GM23338 (cell line): ENCODE data around the gene MYOC. TPM values are rescaled to one million over a fixed set of nuclear protein-coding genes. Genes with fewer than 3 reads are reported as not detected.

ENCODE experiments used
- ATAC-seq: fragments of 200-7000 bp; cut with Tn5 transposase; 3 replicates; pipeline ENCODE4 v1.9.1; 2020
- DNase-seq: peaks from one replicate; pipeline ENCODE4 v3.0.0-alpha.2; 2015; ENCODE audit warnings: low spot score
- H2AFZ ChIP-seq: fragments of 200-600 bp; sonication (generic); 2 replicates; pipeline ENCODE4 v1.8.0; 2016; ENCODE audit warnings: antibody characterized with exemption, mild to moderate bottlenecking, moderate library complexity
- H3F3A ChIP-seq: fragments of 200-600 bp; sonication (generic); replicated peaks from 2 replicates; pipeline ENCODE4 v1.8.0; 2017; ENCODE audit warnings: antibody characterized with exemption, mixed run types, low read depth
- H3K27ac ChIP-seq: fragments of 200-600 bp; sonication (generic); 2 replicates; pipeline ENCODE4 v1.6.1; 2016; ENCODE audit warnings: low read depth
- H3K27me3 ChIP-seq: fragments of 200-600 bp; sonication (generic); 2 replicates; pipeline ENCODE4 v1.8.0; 2016; ENCODE audit warnings: mild to moderate bottlenecking, mixed run types, moderate library complexity; ENCODE audit not compliant: insufficient read depth
- H3K36me3 ChIP-seq: fragments of 200-600 bp; sonication (generic); 2 replicates; pipeline ENCODE4 v1.8.0; 2016; ENCODE audit warnings: mild to moderate bottlenecking; ENCODE audit not compliant: insufficient read depth
- H3K4me1 ChIP-seq: fragments of 200-600 bp; sonication (generic); 2 replicates; pipeline ENCODE4 v1.8.0; 2016; ENCODE audit warnings: mild to moderate bottlenecking, moderate library complexity; ENCODE audit not compliant: insufficient read depth
- H3K4me2 ChIP-seq: fragments of 200-600 bp; sonication (generic); 2 replicates; pipeline ENCODE4 v1.7.1; 2017; ENCODE audit warnings: mixed run types
- H3K4me3 ChIP-seq: fragments of 200-600 bp; sonication (generic); 2 replicates; pipeline ENCODE4 v1.6.1; 2016; ENCODE audit warnings: mixed run types
- H3K79me2 ChIP-seq: fragments of 200-600 bp; sonication (generic); replicated peaks from 2 replicates; pipeline ENCODE4 v1.8.0; 2017; ENCODE audit warnings: mild to moderate bottlenecking; ENCODE audit not compliant: insufficient read depth
- H3K9me2 ChIP-seq: fragments of 200-600 bp; sonication (generic); 2 replicates; pipeline ENCODE4 v1.8.0; 2017; ENCODE audit not compliant: insufficient read depth
- H4K20me1 ChIP-seq: fragments of 200-600 bp; sonication (generic); replicated peaks from 2 replicates; pipeline ENCODE4 v1.8.0; 2017; ENCODE audit warnings: mild to moderate bottlenecking; ENCODE audit not compliant: insufficient read depth
- H3K27ac Mint-ChIP-seq: 2 replicates; pipeline ENCODE4 v1.8.0; 2020; ENCODE audit warnings: inconsistent platforms, mild to moderate bottlenecking, moderate library complexity, mixed read lengths
- H3K27me3 Mint-ChIP-seq: 3 replicates; pipeline ENCODE4 v1.8.0; 2022; ENCODE audit warnings: low read depth, mild to moderate bottlenecking, moderate library complexity, mixed read lengths, inconsistent platforms; ENCODE audit not compliant: insufficient read depth, poor library complexity
- H3K36me3 Mint-ChIP-seq: 3 replicates; pipeline ENCODE4 v1.8.0; 2021; ENCODE audit warnings: low read depth, mild to moderate bottlenecking, inconsistent platforms, moderate library complexity, mixed read lengths
- H3K4me1 Mint-ChIP-seq: 3 replicates; pipeline ENCODE4 v1.8.0; 2020; ENCODE audit warnings: mild to moderate bottlenecking, inconsistent platforms, mixed read lengths
- H3K4me3 Mint-ChIP-seq: 3 replicates; pipeline ENCODE4 v1.8.0; 2021; ENCODE audit warnings: moderate library complexity, mild to moderate bottlenecking, inconsistent platforms, mixed read lengths
- H3K9me3 Mint-ChIP-seq: 3 replicates; pipeline ENCODE4 v1.8.0; 2020; ENCODE audit warnings: moderate library complexity, mild to moderate bottlenecking, inconsistent platforms, mixed read lengths
- CREB1 ChIP-seq: fragments of 250-450 bp; sonication (Bioruptor Pico); IDR thresholded peaks from 2 replicates; pipeline ENCODE4 v1.5.0; 2020; ENCODE audit warnings: low read depth, mild to moderate bottlenecking, moderate library complexity
- EZH2 ChIP-seq: fragments of 200-600 bp; sonication (generic); IDR thresholded peaks from one replicate; pipeline ENCODE4 v1.8.0; 2017; ENCODE audit warnings: antibody characterized with exemption, mild to moderate bottlenecking, low read depth; ENCODE audit not compliant: unreplicated experiment
- EZH2phosphoT487 ChIP-seq: fragments of 200-600 bp; sonication (generic); IDR thresholded peaks from one replicate; pipeline ENCODE4 v1.8.1; 2018; ENCODE audit warnings: antibody characterized with exemption; ENCODE audit not compliant: unreplicated experiment
- JUNB ChIP-seq: IDR thresholded peaks from one replicate; pipeline ENCODE4 v1.6.1; 2016; ENCODE audit warnings: antibody characterized with exemption; ENCODE audit not compliant: unreplicated experiment
- NANOG ChIP-seq: IDR thresholded peaks from 2 replicates; pipeline ENCODE4 v1.6.1; 2016; ENCODE audit warnings: antibody characterized with exemption, borderline replicate concordance
- POLR2AphosphoS5 ChIP-seq: IDR thresholded peaks from 2 replicates; pipeline ENCODE4 v1.6.1; 2016; ENCODE audit warnings: antibody characterized with exemption, low read depth
- STAT1 ChIP-seq: IDR thresholded peaks from one replicate; pipeline ENCODE4 v1.6.1; 2016; ENCODE audit warnings: antibody characterized with exemption; ENCODE audit not compliant: unreplicated experiment
- ZNF114 ChIP-seq: fragments of 250-450 bp; sonication (Bioruptor Pico); IDR thresholded peaks from 2 replicates; pipeline ENCODE4 v1.5.0; 2020; ENCODE audit warnings: mild to moderate bottlenecking, moderate library complexity
- ZNF331 ChIP-seq: fragments of 250-450 bp; sonication (Bioruptor Pico); IDR thresholded peaks from 2 replicates; pipeline ENCODE4 v1.5.0; 2020; ENCODE audit warnings: low read depth, mild to moderate bottlenecking, moderate library complexity
- polyA plus RNA-seq: library from polyadenylated mRNA; unstranded; fragments of >200 nt; fragmentation: Nextera tagmentation; extraction: Ambion mirVana; gene quantifications from 2 replicates; pipeline ENCODE4 v1.2.1, GENCODE V29; 2016
- total RNA-seq: library from RNA; depleted of rRNA; stranded (reverse); fragments of >200 nt; shearing (Covaris generic); gene quantifications from 2 replicates; pipeline ENCODE4 v1.2.3, GENCODE V29; 2014
- TF ChIP-seq, protein P1 (sequence below), 2 experiments: fragments of 200-600 bp in 1 of 2; sonication (generic) in 1 of 2; conservative IDR thresholded peaks; 2 replicates each; pipeline versions ENCODE4 v1.5.1 to v1.6.1; 2016 to 2017; ENCODE audit warnings: antibody characterized with exemption in 2 of 2, low read depth in 2 of 2, mild to moderate bottlenecking in 2 of 2, moderate library complexity in 1 of 2
- TF ChIP-seq, protein P2 (sequence below): fragments of 250-450 bp; sonication (Bioruptor Pico); IDR thresholded peaks from 2 replicates; pipeline ENCODE4 v1.5.0; 2020; ENCODE audit warnings: mild to moderate bottlenecking, moderate library complexity
- TF ChIP-seq, protein P3 (sequence below): IDR thresholded peaks from one replicate; pipeline ENCODE4 v1.6.1; 2018; ENCODE audit warnings: antibody characterized with exemption; ENCODE audit not compliant: unreplicated experiment
- TF ChIP-seq, protein P4 (sequence below): IDR thresholded peaks from 2 replicates; pipeline ENCODE4 v1.6.1; 2016; ENCODE audit warnings: antibody characterized with exemption

Gene MYOC
- total and polyA plus RNA-seq, 2 experiments from 2014 or later, result not detected

DNA sequence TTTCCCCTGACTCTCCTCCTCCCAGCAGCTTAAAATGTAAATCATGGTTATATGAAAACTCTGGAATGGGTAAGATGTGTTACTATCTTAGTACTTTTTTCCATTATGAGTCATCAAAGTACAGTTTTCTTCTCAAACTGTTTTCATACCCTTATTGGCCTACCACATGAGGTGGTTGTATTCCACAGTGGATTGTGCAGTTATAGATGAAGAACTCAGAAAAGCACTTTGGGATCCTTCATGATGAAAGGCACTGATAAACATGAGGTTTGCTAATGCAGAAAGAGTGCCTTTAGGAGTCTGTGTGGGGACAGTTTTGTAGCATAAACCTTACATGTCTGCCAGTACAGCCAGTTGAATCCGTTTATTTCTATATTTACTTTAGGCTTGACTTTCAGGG is 62.5 kb downstream of the MYOC start:
- TF ChIP-seq, protein P1, sequence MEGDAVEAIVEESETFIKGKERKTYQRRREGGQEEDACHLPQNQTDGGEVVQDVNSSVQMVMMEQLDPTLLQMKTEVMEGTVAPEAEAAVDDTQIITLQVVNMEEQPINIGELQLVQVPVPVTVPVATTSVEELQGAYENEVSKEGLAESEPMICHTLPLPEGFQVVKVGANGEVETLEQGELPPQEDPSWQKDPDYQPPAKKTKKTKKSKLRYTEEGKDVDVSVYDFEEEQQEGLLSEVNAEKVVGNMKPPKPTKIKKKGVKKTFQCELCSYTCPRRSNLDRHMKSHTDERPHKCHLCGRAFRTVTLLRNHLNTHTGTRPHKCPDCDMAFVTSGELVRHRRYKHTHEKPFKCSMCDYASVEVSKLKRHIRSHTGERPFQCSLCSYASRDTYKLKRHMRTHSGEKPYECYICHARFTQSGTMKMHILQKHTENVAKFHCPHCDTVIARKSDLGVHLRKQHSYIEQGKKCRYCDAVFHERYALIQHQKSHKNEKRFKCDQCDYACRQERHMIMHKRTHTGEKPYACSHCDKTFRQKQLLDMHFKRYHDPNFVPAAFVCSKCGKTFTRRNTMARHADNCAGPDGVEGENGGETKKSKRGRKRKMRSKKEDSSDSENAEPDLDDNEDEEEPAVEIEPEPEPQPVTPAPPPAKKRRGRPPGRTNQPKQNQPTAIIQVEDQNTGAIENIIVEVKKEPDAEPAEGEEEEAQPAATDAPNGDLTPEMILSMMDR (conservative IDR thresholded peaks at IDR 0.05; ENCODE audit: low read depth in 2 of 2), result no peak
- no peak for TF ChIP-seq POLR2AphosphoS5
- no peak for TF ChIP-seq EZH2
- no peak for TF ChIP-seq CREB1 (CRISPR knock-in tag)
- no peak for TF ChIP-seq STAT1
- TF ChIP-seq NANOG, result no peak
- TF ChIP-seq, protein P2, sequence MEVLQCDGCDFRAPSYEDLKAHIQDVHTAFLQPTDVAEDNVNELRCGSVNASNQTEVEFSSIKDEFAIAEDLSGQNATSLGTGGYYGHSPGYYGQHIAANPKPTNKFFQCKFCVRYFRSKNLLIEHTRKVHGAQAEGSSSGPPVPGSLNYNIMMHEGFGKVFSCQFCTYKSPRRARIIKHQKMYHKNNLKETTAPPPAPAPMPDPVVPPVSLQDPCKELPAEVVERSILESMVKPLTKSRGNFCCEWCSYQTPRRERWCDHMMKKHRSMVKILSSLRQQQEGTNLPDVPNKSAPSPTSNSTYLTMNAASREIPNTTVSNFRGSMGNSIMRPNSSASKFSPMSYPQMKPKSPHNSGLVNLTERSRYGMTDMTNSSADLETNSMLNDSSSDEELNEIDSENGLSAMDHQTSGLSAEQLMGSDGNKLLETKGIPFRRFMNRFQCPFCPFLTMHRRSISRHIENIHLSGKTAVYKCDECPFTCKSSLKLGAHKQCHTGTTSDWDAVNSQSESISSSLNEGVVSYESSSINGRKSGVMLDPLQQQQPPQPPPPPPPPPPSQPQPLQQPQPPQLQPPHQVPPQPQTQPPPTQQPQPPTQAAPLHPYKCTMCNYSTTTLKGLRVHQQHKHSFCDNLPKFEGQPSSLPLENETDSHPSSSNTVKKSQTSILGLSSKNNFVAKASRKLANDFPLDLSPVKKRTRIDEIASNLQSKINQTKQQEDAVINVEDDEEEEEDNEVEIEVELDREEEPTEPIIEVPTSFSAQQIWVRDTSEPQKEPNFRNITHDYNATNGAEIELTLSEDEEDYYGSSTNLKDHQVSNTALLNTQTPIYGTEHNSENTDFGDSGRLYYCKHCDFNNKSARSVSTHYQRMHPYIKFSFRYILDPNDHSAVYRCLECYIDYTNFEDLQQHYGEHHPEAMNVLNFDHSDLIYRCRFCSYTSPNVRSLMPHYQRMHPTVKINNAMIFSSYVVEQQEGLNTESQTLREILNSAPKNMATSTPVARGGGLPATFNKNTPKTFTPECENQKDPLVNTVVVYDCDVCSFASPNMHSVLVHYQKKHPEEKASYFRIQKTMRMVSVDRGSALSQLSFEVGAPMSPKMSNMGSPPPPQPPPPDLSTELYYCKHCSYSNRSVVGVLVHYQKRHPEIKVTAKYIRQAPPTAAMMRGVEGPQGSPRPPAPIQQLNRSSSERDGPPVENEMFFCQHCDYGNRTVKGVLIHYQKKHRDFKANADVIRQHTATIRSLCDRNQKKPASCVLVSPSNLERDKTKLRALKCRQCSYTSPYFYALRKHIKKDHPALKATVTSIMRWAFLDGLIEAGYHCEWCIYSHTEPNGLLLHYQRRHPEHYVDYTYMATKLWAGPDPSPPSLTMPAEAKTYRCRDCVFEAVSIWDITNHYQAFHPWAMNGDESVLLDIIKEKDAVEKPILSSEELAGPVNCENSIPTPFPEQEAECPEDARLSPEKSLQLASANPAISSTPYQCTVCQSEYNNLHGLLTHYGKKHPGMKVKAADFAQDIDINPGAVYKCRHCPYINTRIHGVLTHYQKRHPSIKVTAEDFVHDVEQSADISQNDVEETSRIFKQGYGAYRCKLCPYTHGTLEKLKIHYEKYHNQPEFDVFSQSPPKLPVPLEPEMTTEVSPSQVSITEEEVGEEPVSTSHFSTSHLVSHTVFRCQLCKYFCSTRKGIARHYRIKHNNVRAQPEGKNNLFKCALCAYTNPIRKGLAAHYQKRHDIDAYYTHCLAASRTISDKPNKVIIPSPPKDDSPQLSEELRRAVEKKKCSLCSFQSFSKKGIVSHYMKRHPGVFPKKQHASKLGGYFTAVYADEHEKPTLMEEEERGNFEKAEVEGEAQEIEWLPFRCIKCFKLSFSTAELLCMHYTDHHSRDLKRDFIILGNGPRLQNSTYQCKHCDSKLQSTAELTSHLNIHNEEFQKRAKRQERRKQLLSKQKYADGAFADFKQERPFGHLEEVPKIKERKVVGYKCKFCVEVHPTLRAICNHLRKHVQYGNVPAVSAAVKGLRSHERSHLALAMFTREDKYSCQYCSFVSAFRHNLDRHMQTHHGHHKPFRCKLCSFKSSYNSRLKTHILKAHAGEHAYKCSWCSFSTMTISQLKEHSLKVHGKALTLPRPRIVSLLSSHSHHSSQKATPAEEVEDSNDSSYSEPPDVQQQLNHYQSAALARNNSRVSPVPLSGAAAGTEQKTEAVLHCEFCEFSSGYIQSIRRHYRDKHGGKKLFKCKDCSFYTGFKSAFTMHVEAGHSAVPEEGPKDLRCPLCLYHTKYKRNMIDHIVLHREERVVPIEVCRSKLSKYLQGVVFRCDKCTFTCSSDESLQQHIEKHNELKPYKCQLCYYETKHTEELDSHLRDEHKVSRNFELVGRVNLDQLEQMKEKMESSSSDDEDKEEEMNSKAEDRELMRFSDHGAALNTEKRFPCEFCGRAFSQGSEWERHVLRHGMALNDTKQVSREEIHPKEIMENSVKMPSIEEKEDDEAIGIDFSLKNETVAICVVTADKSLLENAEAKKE (CRISPR knock-in tag), result no peak
- TF ChIP-seq ZNF331 (CRISPR knock-in tag), result no peak
- TF ChIP-seq EZH2phosphoT487, result no peak
- TF ChIP-seq, protein P3, sequence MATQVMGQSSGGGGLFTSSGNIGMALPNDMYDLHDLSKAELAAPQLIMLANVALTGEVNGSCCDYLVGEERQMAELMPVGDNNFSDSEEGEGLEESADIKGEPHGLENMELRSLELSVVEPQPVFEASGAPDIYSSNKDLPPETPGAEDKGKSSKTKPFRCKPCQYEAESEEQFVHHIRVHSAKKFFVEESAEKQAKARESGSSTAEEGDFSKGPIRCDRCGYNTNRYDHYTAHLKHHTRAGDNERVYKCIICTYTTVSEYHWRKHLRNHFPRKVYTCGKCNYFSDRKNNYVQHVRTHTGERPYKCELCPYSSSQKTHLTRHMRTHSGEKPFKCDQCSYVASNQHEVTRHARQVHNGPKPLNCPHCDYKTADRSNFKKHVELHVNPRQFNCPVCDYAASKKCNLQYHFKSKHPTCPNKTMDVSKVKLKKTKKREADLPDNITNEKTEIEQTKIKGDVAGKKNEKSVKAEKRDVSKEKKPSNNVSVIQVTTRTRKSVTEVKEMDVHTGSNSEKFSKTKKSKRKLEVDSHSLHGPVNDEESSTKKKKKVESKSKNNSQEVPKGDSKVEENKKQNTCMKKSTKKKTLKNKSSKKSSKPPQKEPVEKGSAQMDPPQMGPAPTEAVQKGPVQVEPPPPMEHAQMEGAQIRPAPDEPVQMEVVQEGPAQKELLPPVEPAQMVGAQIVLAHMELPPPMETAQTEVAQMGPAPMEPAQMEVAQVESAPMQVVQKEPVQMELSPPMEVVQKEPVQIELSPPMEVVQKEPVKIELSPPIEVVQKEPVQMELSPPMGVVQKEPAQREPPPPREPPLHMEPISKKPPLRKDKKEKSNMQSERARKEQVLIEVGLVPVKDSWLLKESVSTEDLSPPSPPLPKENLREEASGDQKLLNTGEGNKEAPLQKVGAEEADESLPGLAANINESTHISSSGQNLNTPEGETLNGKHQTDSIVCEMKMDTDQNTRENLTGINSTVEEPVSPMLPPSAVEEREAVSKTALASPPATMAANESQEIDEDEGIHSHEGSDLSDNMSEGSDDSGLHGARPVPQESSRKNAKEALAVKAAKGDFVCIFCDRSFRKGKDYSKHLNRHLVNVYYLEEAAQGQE, result no peak
- TF ChIP-seq ZNF114, result no peak
- no peak for TF ChIP-seq JUNB
- TF ChIP-seq, protein P4, sequence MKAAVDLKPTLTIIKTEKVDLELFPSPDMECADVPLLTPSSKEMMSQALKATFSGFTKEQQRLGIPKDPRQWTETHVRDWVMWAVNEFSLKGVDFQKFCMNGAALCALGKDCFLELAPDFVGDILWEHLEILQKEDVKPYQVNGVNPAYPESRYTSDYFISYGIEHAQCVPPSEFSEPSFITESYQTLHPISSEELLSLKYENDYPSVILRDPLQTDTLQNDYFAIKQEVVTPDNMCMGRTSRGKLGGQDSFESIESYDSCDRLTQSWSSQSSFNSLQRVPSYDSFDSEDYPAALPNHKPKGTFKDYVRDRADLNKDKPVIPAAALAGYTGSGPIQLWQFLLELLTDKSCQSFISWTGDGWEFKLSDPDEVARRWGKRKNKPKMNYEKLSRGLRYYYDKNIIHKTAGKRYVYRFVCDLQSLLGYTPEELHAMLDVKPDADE, result no peak
- H3K27ac Mint-ChIP-seq, result no peak overlapping the region
- H3K36me3 Mint-ChIP-seq, result peaks cover 74% of the 10 kb centered on the region

More for the DNA sequence above, 62.5 kb downstream of the MYOC start:
- DNase-seq (no peak), ATAC-seq (no peak)
- H4K20me1 ChIP-seq, result no peaks in the 10 kb centered on the region; the same call in 1 of the 2 replicates
- H3K36me3 ChIP-seq, result peaks cover 71% of the 10 kb centered on the region
- H3K4me3 ChIP-seq, result no peak overlapping the region
- no peaks in the 10 kb centered on the region for H3K9me2 ChIP-seq
- no peaks in the 10 kb centered on the region for H3K4me1 Mint-ChIP-seq
- no peaks in the 10 kb centered on the region for H3K4me1 ChIP-seq
- H3K27ac ChIP-seq, result no peak overlapping the region
- H3K4me3 Mint-ChIP-seq, result no peak overlapping the region
- no peaks in the 10 kb centered on the region for H3K79me2 ChIP-seq
- no peak overlapping the region for H2AFZ ChIP-seq
- H3K27me3 ChIP-seq, result no peaks in the 10 kb centered on the region
- no peak overlapping the region for H3K4me2 ChIP-seq
- peaks cover 6% of the 10 kb centered on the region for H3K27me3 Mint-ChIP-seq
- no peaks in the 10 kb centered on the region for H3F3A ChIP-seq
- H3K9me3 Mint-ChIP-seq, result no peaks in the 10 kb centered on the region
